Ovary (tissue), 10 donors: Measurements from ENCODE around the gene SEC61A2. TPM values are rescaled to one million over a fixed set of nuclear protein-coding genes. Genes with fewer than 3 reads are reported as not detected.

Source experiments
- DNase-seq, 5 donors: peaks; one replicate each; pipeline ENCODE4 v3.0.0-alpha.2; 2019 to 2020
- H3K27ac ChIP-seq, 2 donors: fragments of 200-600 bp; one replicate each; pipeline versions ENCODE4 v1.5.1 to v1.8.0; 2019 to 2022
- H3K27me3 ChIP-seq: fragments of 200-600 bp; one replicate; pipeline ENCODE4 v1.8.0; 2022
- H3K36me3 ChIP-seq: fragments of 200-600 bp; sonication (generic); one replicate; pipeline ENCODE4 v1.5.1; 2019
- H3K4me1 ChIP-seq: one replicate; pipeline ENCODE4 v1.8.1; 2013; ENCODE audit warnings: mild to moderate bottlenecking, moderate library complexity; ENCODE audit not compliant: insufficient read depth
- H3K4me3 ChIP-seq: fragments of 200-600 bp; sonication (generic); one replicate; pipeline ENCODE4 v1.5.1; 2017
- H3K9me3 ChIP-seq, 2 donors: fragments of 200-600 bp in 1 of 2; sonication (generic) in 1 of 2; one replicate each; pipeline versions ENCODE4 v1.5.1 to v1.8.1; 2013 to 2019; ENCODE audit warnings: mild to moderate bottlenecking in 1 of 2, moderate library complexity in 1 of 2
- CTCF ChIP-seq, 3 donors: fragments of 450-650 bp in 2 of 3; fragments of 200-600 bp in 1 of 3; IDR thresholded peaks; one replicate each; pipeline versions ENCODE4 v1.5.1 to v1.8.0; 2016 to 2022; ENCODE audit warnings: antibody characterized with exemption in 3 of 3, mild to moderate bottlenecking in 1 of 3
- EP300 ChIP-seq: sonication (generic); formaldehyde crosslinking; IDR thresholded peaks from one replicate; pipeline ENCODE4 v1.6.1; 2017; ENCODE audit warnings: antibody characterized with exemption
- POLR2A ChIP-seq: fragments of 450-650 bp; IDR thresholded peaks from one replicate; pipeline ENCODE4 v1.6.1; 2017; ENCODE audit warnings: antibody characterized with exemption, mild to moderate bottlenecking, moderate library complexity
- WGBS, 3 donors: extraction: QIAGEN DNeasy Blood & Tissue Kit in 1 of 3; methylation state at CpG; one replicate each; pipeline versions ENCODE4 v1.1.5 to v1.1.7; 2013 to 2017; 5-methylcytosine and 5-hydroxymethylcytosine counted together
- intact Hi-C, 4 donors: fragments of 100-400 bp; cut with DNase I; formaldehyde crosslinking; loops; one replicate each; pipeline versions ENCODE4 v1.11.0 to v1.15.1; 2022 to 2023
- long read RNA-seq, 3 donors: library from polyadenylated mRNA in 2 of 3; unstranded in 2 of 3; transcript quantifications; one replicate each; pipeline ENCODE4 v2.0.0 and lab custom pipeline, GENCODE V29; 2021 to 2026
- polyA plus RNA-seq, 2 donors: library from polyadenylated mRNA; stranded (reverse); fragments of 200-250 nt in 1 of 2; fragments of 350-450 nt in 1 of 2; fragmentation: Illumina TruSeq in 1 of 2; extraction: RNeasy Lipid Tissue Mini Kit (QIAGEN cat#74804) in 1 of 2; gene quantifications; one replicate each; pipeline ENCODE4 v1.2.3, GENCODE V29; 2013 to 2014
- total RNA-seq, 7 donors: library from RNA; depleted of rRNA in 2 of 7; stranded (reverse); fragments of >200 nt in 2 of 7; fragmentation: NEBNext Ultra II Directional in 3 of 7; extraction: Animal tissue kit (Norgen Biotek cat#: 25700) in 3 of 7; gene quantifications; one replicate each; pipeline versions ENCODE4 v1.1.0 to v1.2.4, GENCODE V29; 2016 to 2023
- donor health status: DM: no; HTN: no; CAD: no; lungs with moderate emphysema.
- donor health status: DM: no; HTN: no; CAD: no.
- donor health status: Bipolar disorder and iron deficiency.
- donor health status: DM: yes; HTN: yes; CAD: no.
- donor health status: DM: no; HTN: no; CAD: no.
- donor health status: DM: yes; HTN: yes; CAD: no.

SEC61A2 gene
- total RNA-seq (10 to 100 TPM in 3 of 7 donors, 1 to 10 TPM in 4; 7.4 to 13.4 (median 9.5) TPM), polyA plus RNA-seq (10 to 100 TPM in 1 of 2 donors, 1 to 10 TPM in 1; 7.4 to 11.0 TPM)
- long read RNA-seq, donor 1, partial matches to known transcripts, result 1 of 22 reads
- long read RNA-seq, donor 1, other reads (novel, unspliced or antisense), result 17 of 22 reads
- long read RNA-seq, donor 2, transcript SEC61A2-201 (12 exons, 1,893 nt), result major isoform, 10 of 90 reads
- long read RNA-seq, donor 2, partial matches to known transcripts, result 29 of 90 reads
- long read RNA-seq, donor 2, other reads (novel, unspliced or antisense), result 51 of 90 reads
- long read RNA-seq, donor 3, partial matches to known transcripts, result 1 of 4 reads
- long read RNA-seq, donor 3, other reads (novel, unspliced or antisense), result 0 of 4 reads

GRCh38 chr10:12129222-12130111, at the start of gene SEC61A2:
SEC61A2 (plus strand) TSS chr10:12129677; CDS start chr10:12129788, 111 bp downstream.
- DNase-seq, result peak; percentile 94 to 98 (median 98)
- H3K4me1 ChIP-seq, result no peaks in the 10 kb centered on the region
- no peaks in the 10 kb centered on the region for H3K9me3 ChIP-seq
- H3K27me3 ChIP-seq, result no peaks in the 10 kb centered on the region
- no peaks in the 10 kb centered on the region for H3K36me3 ChIP-seq
- H3K4me3 ChIP-seq, result peak within 1 kb of the TSS; percentile 65
- 0 to 1% (median 1%) methylated on average over 63 to 108 of the region's 108 CpGs for WGBS, 3 donors
- intact Hi-C loops, result loop anchor here in 1 of 4 donors (5.0 kb wide), 1 partner anchor 87 kb away; the partner anchor contains the start of gene UPF2
- H3K27ac ChIP-seq, result peak within 1 kb of the TSS; percentile 59 to 78
- peak; percentile 33 for TF ChIP-seq POLR2A
- no peak for TF ChIP-seq EP300

GRCh38 chr10:12081470-12081869, 48.0 kb upstream of the SEC61A2 start:
- H3K27ac ChIP-seq, result no peak overlapping the region
- no peaks in the 10 kb centered on the region for H3K4me1 ChIP-seq
- no peak overlapping the region for H3K4me3 ChIP-seq
- H3K9me3 ChIP-seq, result no peaks in the 10 kb centered on the region
- no peak for DNase-seq
- TF ChIP-seq CTCF (IDR thresholded peaks at IDR 0.05) (no peak), EP300 (no peak), POLR2A (no peak)
- intact Hi-C loops, result no loop called here
- WGBS, 3 donors, result 81 to 93% (median 82%) methylated on average over 8 of the region's 8 CpGs
- H3K27me3 ChIP-seq, result no peaks in the 10 kb centered on the region
- no peaks in the 10 kb centered on the region for H3K36me3 ChIP-seq

- DNase-seq, result no peak
- intact Hi-C loops, result no loop called here
- H3K27ac ChIP-seq, result no peak overlapping the region
- H3K27me3 ChIP-seq, result no peaks in the 10 kb centered on the region
- no peak overlapping the region for H3K4me3 ChIP-seq
- H3K36me3 ChIP-seq, result no peaks in the 10 kb centered on the region
- WGBS, 3 donors, result 66 to 83% (median 68%) methylated on average over 6 of the region's 6 CpGs
- no peaks in the 10 kb centered on the region for H3K4me1 ChIP-seq
- no peaks in the 10 kb centered on the region for H3K9me3 ChIP-seq
- TF ChIP-seq CTCF (IDR thresholded peaks at IDR 0.05) (no peak), POLR2A (no peak), EP300 (no peak)
These were observed 47.5 kb upstream of the SEC61A2 start for GRCh38 chr10:12081879-12082557.

- H3K4me3 ChIP-seq, result no peak overlapping the region
- intact Hi-C loops, result no loop called here
- H3K9me3 ChIP-seq, result no peaks in the 10 kb centered on the region
- H3K36me3 ChIP-seq, result no peaks in the 10 kb centered on the region
- no peak overlapping the region for H3K27ac ChIP-seq
- H3K4me1 ChIP-seq, result no peaks in the 10 kb centered on the region
- no peak for DNase-seq
- no peaks in the 10 kb centered on the region for H3K27me3 ChIP-seq
- WGBS, 3 donors, result 91 to 95% (median 94%) methylated on average over 14 of the region's 14 CpGs
- TF ChIP-seq CTCF (IDR thresholded peaks at IDR 0.05) (no peak), EP300 (no peak), POLR2A (no peak)
These were observed 40.6 kb upstream of the SEC61A2 start for GRCh38 chr10:12088919-12089318.
